Measurements from ENCODE around the gene PLXNB3.

PLXNB3 gene

GRCh38 chrX:153781428-153782047 is 17.5 kb downstream of the PLXNB3 start:
- no peak overlapping the region for H3K4me3 ChIP-seq (ENCODE audit: insufficient read depth, low read length, poor library complexity, severe bottlenecking)
- TF ChIP-seq, protein P1, sequence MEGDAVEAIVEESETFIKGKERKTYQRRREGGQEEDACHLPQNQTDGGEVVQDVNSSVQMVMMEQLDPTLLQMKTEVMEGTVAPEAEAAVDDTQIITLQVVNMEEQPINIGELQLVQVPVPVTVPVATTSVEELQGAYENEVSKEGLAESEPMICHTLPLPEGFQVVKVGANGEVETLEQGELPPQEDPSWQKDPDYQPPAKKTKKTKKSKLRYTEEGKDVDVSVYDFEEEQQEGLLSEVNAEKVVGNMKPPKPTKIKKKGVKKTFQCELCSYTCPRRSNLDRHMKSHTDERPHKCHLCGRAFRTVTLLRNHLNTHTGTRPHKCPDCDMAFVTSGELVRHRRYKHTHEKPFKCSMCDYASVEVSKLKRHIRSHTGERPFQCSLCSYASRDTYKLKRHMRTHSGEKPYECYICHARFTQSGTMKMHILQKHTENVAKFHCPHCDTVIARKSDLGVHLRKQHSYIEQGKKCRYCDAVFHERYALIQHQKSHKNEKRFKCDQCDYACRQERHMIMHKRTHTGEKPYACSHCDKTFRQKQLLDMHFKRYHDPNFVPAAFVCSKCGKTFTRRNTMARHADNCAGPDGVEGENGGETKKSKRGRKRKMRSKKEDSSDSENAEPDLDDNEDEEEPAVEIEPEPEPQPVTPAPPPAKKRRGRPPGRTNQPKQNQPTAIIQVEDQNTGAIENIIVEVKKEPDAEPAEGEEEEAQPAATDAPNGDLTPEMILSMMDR (IDR thresholded peaks at IDR 0.05; ENCODE audit: insufficient read depth, low read length, poor library complexity, severe bottlenecking) = no peak
- TF ChIP-seq EZH2phosphoT487 (conservative IDR thresholded peaks at IDR 0.05; ENCODE audit: low read length) = no peak
- no peak overlapping the region for H3K27ac ChIP-seq (ENCODE audit: low read depth, low read length)
- no peaks in the 10 kb centered on the region; the same call in 1 of the 2 replicates for H4K20me1 ChIP-seq (ENCODE audit: low read depth, low read length)
- H3F3A ChIP-seq (ENCODE audit: insufficient read depth) = no peaks in the 10 kb centered on the region
- H3K27me3 ChIP-seq (ENCODE audit: low read length) = no peaks in the 10 kb centered on the region
- no peak overlapping the region for H3K9ac ChIP-seq (ENCODE audit: low read length)
- no peak overlapping the region for H3K4me2 ChIP-seq (ENCODE audit: low read depth, low read length, poor library complexity, severe bottlenecking)
- H2AFZ ChIP-seq (ENCODE audit: low read depth, low read length, severe bottlenecking) = no peak overlapping the region
- H3K9me2 ChIP-seq (replicated peaks; ENCODE audit: insufficient read depth, low read length) = no peaks in the 10 kb centered on the region
- no peaks in the 10 kb centered on the region for H3K36me3 ChIP-seq (ENCODE audit: low read length)
- H3K79me2 ChIP-seq (ENCODE audit: insufficient read depth, low read length) = no peaks in the 10 kb centered on the region
- no peaks in the 10 kb centered on the region for H3K9me3 ChIP-seq (ENCODE audit: insufficient read depth, low read length)

- no peaks in the 10 kb centered on the region for H3K9me2 ChIP-seq (replicated peaks; ENCODE audit: insufficient read depth, low read length)
- H3K4me3 ChIP-seq (ENCODE audit: insufficient read depth, low read length, poor library complexity, severe bottlenecking) = no peak overlapping the region
- H3K4me2 ChIP-seq (ENCODE audit: low read depth, low read length, poor library complexity, severe bottlenecking) = no peak overlapping the region
- no peaks in the 10 kb centered on the region; the same call in 1 of the 2 replicates for H4K20me1 ChIP-seq (ENCODE audit: low read depth, low read length)
- TF ChIP-seq, protein P1 (IDR thresholded peaks at IDR 0.05; ENCODE audit: insufficient read depth, low read length, poor library complexity, severe bottlenecking) = no peak
- no peak for TF ChIP-seq EZH2phosphoT487 (conservative IDR thresholded peaks at IDR 0.05; ENCODE audit: low read length)
- H3K27ac ChIP-seq (ENCODE audit: low read depth, low read length) = no peak overlapping the region
- H3K36me3 ChIP-seq (ENCODE audit: low read length) = no peaks in the 10 kb centered on the region
- H3K9me3 ChIP-seq (ENCODE audit: insufficient read depth, low read length) = no peaks in the 10 kb centered on the region
- H3K79me2 ChIP-seq (ENCODE audit: insufficient read depth, low read length) = no peaks in the 10 kb centered on the region
- no peak overlapping the region for H2AFZ ChIP-seq (ENCODE audit: low read depth, low read length, severe bottlenecking)
- H3K27me3 ChIP-seq (ENCODE audit: low read length) = no peaks in the 10 kb centered on the region
- no peak overlapping the region for H3K9ac ChIP-seq (ENCODE audit: low read length)
- H3F3A ChIP-seq (ENCODE audit: insufficient read depth) = no peaks in the 10 kb centered on the region
Measured at GRCh38 chrX:153782313-153782712, 18.3 kb downstream of the PLXNB3 start.

DNA sequence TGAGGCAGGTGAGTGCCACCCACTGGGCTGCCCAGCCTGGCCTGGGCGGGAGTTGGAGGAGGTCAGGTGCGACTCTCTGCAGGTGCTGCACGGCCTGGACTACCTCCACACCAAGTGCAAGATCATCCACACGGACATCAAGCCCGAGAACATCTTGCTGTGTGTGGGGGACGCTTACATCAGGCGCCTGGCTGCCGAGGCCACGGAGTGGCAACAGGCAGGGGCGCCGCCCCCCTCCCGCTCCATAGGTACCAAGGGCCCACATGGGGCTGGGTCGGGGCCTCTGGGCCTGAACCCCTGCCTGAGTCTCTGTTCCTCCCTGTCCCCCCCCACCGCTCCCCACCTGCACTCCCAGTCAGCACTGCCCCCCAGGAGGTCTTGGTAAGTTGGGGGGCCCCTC is 18.8 kb downstream of the PLXNB3 start:
- no peaks in the 10 kb centered on the region for H3K9me3 ChIP-seq (ENCODE audit: insufficient read depth, low read length)
- H3K4me3 ChIP-seq (ENCODE audit: insufficient read depth, low read length, poor library complexity, severe bottlenecking) = no peak overlapping the region
- H3K27ac ChIP-seq (ENCODE audit: low read depth, low read length) = no peak overlapping the region
- TF ChIP-seq, protein P1 (IDR thresholded peaks at IDR 0.05; ENCODE audit: insufficient read depth, low read length, poor library complexity, severe bottlenecking) = no peak
- TF ChIP-seq EZH2phosphoT487 (conservative IDR thresholded peaks at IDR 0.05; ENCODE audit: low read length) = no peak
- no peaks in the 10 kb centered on the region for H3K27me3 ChIP-seq (ENCODE audit: low read length)
- H3K36me3 ChIP-seq (ENCODE audit: low read length) = no peaks in the 10 kb centered on the region
- H3F3A ChIP-seq (ENCODE audit: insufficient read depth) = no peaks in the 10 kb centered on the region
- no peaks in the 10 kb centered on the region for H3K79me2 ChIP-seq (ENCODE audit: insufficient read depth, low read length)
- H3K4me2 ChIP-seq (ENCODE audit: low read depth, low read length, poor library complexity, severe bottlenecking) = no peak overlapping the region
- no peak overlapping the region for H2AFZ ChIP-seq (ENCODE audit: low read depth, low read length, severe bottlenecking)
- H3K9ac ChIP-seq (ENCODE audit: low read length) = no peak overlapping the region
- no peaks in the 10 kb centered on the region; the same call in 1 of the 2 replicates for H4K20me1 ChIP-seq (ENCODE audit: low read depth, low read length)
- H3K9me2 ChIP-seq (replicated peaks; ENCODE audit: insufficient read depth, low read length) = no peaks in the 10 kb centered on the region
